GM03348 (cell line): ENCODE measurements around the gene LDLRAD4.

Experiments
- DNase-seq: peaks from one replicate; pipeline ENCODE4 v3.0.0; 2012; ENCODE audit warnings: low spot score

LDLRAD4 gene

GRCh38 chr18:13371689-13372418 is 153.3 kb downstream of the LDLRAD4 start:
- no peak for DNase-seq

GRCh38 chr18:13372531-13372951 is 154.0 kb downstream of the LDLRAD4 start:
- peak; percentile 57 for DNase-seq

GRCh38 chr18:13374096-13374467 is 155.5 kb downstream of the LDLRAD4 start:
- DNase-seq: no peak

- no peak for DNase-seq
Measured at GRCh38 chr18:13374468-13375301, 156.1 kb downstream of the LDLRAD4 start.

GRCh38 chr18:13375302-13376255 is 157.0 kb downstream of the LDLRAD4 start:
- DNase-seq: peak; percentile 93

- no peak for DNase-seq
Measured at GRCh38 chr18:13376298-13376840, 157.8 kb downstream of the LDLRAD4 start.

GRCh38 chr18:13376841-13377351 is 158.3 kb downstream of the LDLRAD4 start:
- DNase-seq: no peak

GRCh38 chr18:13377496-13377895 is 158.9 kb downstream of the LDLRAD4 start:
- no peak for DNase-seq

GRCh38 chr18:13378150-13378549 is 159.6 kb downstream of the LDLRAD4 start:
- no peak for DNase-seq

GRCh38 chr18:13379062-13379865 is 160.7 kb downstream of the LDLRAD4 start:
- DNase-seq: no peak

- no peak for DNase-seq
Measured at GRCh38 chr18:13379930-13380690, 161.6 kb downstream of the LDLRAD4 start.

GRCh38 chr18:13380691-13381070 is 162.1 kb downstream of the LDLRAD4 start:
- DNase-seq: no peak

GRCh38 chr18:13381331-13381730 is 162.8 kb downstream of the LDLRAD4 start:
- DNase-seq: no peak

GRCh38 chr18:13381944-13382365 is 163.4 kb downstream of the LDLRAD4 start:
- DNase-seq: peak; percentile 89

- DNase-seq: peak; percentile 70
Measured at GRCh38 chr18:13382366-13382953, 163.9 kb downstream of the LDLRAD4 start.

GRCh38 chr18:13382954-13383827 is 164.6 kb downstream of the LDLRAD4 start:
- no peak for DNase-seq

GRCh38 chr18:13386891-13387801 is 168.6 kb downstream of the LDLRAD4 start:
- DNase-seq: no peak
